Activated naive CD8-positive, alpha-beta T cell treated with anti-CD3 and anti-CD28 coated beads for 36 hours (primary cell): ENCODE measurements around the gene GLYR1. TPM values are rescaled to one million over a fixed set of nuclear protein-coding genes. Genes with fewer than 3 reads are reported as not detected.

Experiments used
- DNase-seq: peaks from one replicate; pipeline ENCODE4 v3.0.0; 2021
- H3K27ac Mint-ChIP-seq: one replicate; pipeline ENCODE4 v1.8.0; 2022; ENCODE audit warnings: mild to moderate bottlenecking, moderate library complexity, mixed read lengths
- H3K27me3 Mint-ChIP-seq: one replicate; pipeline ENCODE4 v1.8.0; 2022; ENCODE audit warnings: mild to moderate bottlenecking, mixed read lengths
- H3K36me3 Mint-ChIP-seq: one replicate; pipeline ENCODE4 v1.8.0; 2021; ENCODE audit warnings: mild to moderate bottlenecking, mixed read lengths
- H3K4me1 Mint-ChIP-seq: one replicate; pipeline ENCODE4 v1.8.0; 2021; ENCODE audit warnings: mixed read lengths
- H3K4me3 Mint-ChIP-seq: one replicate; pipeline ENCODE4 v1.8.0; 2022; ENCODE audit warnings: mild to moderate bottlenecking, moderate library complexity, mixed read lengths
- H3K9me3 Mint-ChIP-seq: one replicate; pipeline ENCODE4 v1.8.0; 2022; ENCODE audit warnings: mixed read lengths
- total RNA-seq, 2 experiments: library from RNA; stranded (reverse); gene quantifications; one replicate each; pipeline ENCODE4 v1.2.3, GENCODE V29; 2021

Gene GLYR1
- total RNA-seq, 2 experiments from 2014 or later = 89.4 to 90.0 TPM

GRCh38 chr16:4783951-4784336 lies 63.1 kb downstream of the GLYR1 start:
- Mint-ChIP-seq H3K27me3 (no peaks in the 10 kb centered on the region), H3K27ac (no peak overlapping the region), H3K36me3 (no peaks in the 10 kb centered on the region), H3K4me1 (no peaks in the 10 kb centered on the region), H3K9me3 (no peaks in the 10 kb centered on the region), H3K4me3 (no peak overlapping the region)
- no peak for DNase-seq

DNA sequence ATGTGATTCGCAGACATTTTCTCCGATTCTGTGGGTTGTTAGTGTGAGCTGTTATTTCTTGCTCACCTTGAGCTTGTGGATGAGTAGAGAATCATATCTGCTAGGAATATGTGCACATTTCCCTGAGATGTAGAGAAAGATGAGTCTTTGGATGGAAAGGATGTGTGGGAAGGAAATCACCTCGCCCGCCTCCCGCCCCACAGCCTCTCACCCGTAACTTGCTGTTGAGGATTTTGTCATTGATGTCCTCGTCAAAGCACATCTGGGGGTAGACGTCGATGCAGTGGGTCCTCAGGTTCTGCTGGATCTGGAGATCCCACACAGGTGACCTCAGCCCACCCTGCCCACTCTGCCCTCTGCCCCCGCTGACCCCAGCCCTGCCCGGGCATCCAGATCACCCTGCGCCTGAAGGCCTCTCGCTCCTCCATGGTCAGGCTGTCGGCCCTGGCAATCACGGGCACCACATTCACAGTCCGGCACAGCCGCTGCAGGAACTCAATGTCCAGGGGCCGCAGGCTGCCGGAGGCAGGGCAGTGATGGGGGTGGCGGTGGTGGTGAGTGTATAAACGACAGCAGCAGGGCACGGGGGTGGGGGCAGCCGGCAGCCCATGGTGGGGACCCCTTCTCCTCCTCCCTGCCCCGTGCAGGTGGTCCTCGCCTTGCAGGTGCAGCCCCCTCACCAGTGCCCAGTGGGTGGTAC lies 63.7 kb downstream of the GLYR1 start:
- Mint-ChIP-seq H3K36me3 (no peaks in the 10 kb centered on the region), H3K4me1 (no peaks in the 10 kb centered on the region), H3K9me3 (no peaks in the 10 kb centered on the region), H3K4me3 (no peak overlapping the region), H3K27ac (no peak overlapping the region), H3K27me3 (no peaks in the 10 kb centered on the region)
- DNase-seq = no peak

GRCh38 chr16:4780235-4780634 lies 66.9 kb downstream of the GLYR1 start:
- Mint-ChIP-seq H3K36me3 (no peaks in the 10 kb centered on the region), H3K27me3 (no peaks in the 10 kb centered on the region), H3K4me3 (no peak overlapping the region), H3K4me1 (no peaks in the 10 kb centered on the region), H3K9me3 (no peaks in the 10 kb centered on the region), H3K27ac (no peak overlapping the region)
- no peak for DNase-seq

DNA sequence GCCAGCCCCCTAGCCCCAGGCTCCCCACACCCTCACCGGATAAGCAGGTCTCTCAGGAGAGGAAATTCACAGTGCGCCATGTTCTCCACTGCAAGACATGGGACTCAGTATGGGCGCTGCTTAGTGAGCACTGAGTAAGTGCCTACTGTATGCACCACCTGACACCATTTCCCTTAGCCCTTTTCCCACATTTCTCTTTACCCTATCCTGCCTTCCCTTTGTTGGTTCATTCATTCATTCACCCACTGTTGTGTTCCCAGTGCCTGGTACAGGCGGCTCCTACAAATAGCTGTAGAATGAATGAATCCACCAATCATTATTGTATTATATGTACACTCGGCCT lies 69.1 kb downstream of the GLYR1 start:
- Mint-ChIP-seq H3K27ac (no peak overlapping the region), H3K27me3 (no peaks in the 10 kb centered on the region), H3K4me1 (no peaks in the 10 kb centered on the region), H3K36me3 (no peaks in the 10 kb centered on the region), H3K9me3 (no peaks in the 10 kb centered on the region), H3K4me3 (no peak overlapping the region)
- no peak for DNase-seq

DNA sequence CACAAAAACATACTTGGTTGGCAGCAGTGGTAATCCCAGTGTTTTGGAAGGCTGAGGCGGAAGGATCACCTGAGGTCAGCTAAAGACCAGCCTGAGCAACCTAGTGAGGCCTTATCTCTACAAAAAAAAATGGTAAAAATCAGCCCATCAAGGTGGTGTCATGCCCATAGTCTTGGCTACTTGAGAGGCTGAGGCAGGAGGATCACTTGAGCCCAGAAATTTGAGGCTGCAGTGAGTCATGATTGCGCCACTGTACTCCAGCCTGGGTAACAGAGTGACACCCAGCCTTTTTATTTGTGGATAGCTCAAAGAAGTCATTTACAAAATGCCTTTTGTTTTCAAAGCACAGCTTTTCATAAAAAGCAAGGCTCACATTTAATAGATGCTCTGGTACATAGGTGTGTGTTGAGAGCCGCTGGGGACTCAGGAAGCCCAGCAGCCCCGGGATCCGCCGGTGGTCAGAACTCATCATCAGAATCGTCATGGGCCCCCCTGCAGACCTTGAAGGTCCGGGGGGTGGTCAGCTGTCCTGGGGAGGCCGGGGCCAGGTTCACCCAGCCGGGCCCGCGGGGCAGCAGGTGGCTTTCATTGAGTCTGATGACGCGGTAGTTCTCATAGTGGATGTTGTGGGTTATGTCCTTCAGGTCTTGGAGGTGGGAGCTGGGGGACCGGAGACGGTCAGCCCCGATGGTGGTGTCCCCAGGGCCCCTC lies 69.6 kb downstream of the GLYR1 start:
- no peaks in the 10 kb centered on the region for H3K36me3 Mint-ChIP-seq
- H3K9me3 Mint-ChIP-seq = no peaks in the 10 kb centered on the region
- H3K27ac Mint-ChIP-seq = no peak overlapping the region
- no peak for DNase-seq
- no peaks in the 10 kb centered on the region for H3K27me3 Mint-ChIP-seq
- H3K4me1 Mint-ChIP-seq = no peaks in the 10 kb centered on the region
- H3K4me3 Mint-ChIP-seq = no peak overlapping the region

DNA sequence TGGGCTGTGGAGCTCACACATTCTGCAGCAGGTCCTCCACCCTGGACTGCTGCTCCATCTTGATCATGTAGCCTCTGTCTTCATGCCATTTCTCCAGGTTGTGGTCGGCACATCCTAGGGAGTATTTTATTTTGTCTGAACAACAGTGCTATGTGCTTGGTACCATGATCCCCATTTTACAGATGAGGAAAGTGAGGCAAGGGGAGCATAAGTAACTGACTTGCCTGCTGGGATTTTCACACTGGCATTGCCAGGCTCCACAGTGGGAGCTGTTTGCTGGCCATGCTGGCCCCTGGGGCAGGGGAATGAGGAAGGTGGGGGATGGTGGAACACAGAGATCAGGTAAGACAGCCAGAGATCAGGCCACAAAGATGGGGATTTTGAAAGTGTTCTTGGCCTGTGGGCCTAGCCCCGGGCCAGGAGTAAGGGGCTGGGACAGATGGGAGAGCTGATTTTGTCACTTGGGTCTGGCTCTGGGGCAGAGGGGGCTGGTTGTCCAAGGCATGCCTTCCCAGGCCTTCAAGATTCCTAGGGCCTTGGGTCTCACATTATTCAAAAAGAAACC lies 70.9 kb downstream of the GLYR1 start:
- Mint-ChIP-seq H3K4me1 (no peaks in the 10 kb centered on the region), H3K36me3 (no peaks in the 10 kb centered on the region), H3K27ac (no peak overlapping the region), H3K9me3 (no peaks in the 10 kb centered on the region), H3K4me3 (no peak overlapping the region), H3K27me3 (no peaks in the 10 kb centered on the region)
- DNase-seq = no peak

DNA sequence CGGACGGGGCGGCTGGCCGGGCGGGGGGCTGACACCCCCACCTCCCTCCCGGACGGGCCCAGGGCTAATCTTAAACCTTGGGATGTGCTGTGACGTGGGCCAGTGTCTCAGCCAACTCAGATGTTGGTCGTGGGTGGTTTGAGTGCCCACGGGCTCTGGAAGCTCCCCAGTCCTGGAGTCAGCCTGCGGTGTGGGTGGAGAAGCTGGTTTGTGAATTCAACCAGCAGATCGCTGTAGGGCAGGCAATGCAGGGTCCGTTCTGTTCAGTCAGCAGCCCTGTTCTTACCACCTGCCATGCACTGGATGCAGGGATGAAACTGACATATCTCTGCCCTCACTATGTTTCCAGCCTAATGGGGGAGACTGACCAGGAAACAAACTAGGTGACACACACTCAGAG lies 72.1 kb downstream of the GLYR1 start:
- H3K36me3 Mint-ChIP-seq = no peaks in the 10 kb centered on the region
- no peaks in the 10 kb centered on the region for H3K27me3 Mint-ChIP-seq
- H3K9me3 Mint-ChIP-seq = no peaks in the 10 kb centered on the region
- H3K4me1 Mint-ChIP-seq = no peaks in the 10 kb centered on the region
- no peak overlapping the region for H3K4me3 Mint-ChIP-seq
- no peak for DNase-seq
- no peak overlapping the region for H3K27ac Mint-ChIP-seq

DNA sequence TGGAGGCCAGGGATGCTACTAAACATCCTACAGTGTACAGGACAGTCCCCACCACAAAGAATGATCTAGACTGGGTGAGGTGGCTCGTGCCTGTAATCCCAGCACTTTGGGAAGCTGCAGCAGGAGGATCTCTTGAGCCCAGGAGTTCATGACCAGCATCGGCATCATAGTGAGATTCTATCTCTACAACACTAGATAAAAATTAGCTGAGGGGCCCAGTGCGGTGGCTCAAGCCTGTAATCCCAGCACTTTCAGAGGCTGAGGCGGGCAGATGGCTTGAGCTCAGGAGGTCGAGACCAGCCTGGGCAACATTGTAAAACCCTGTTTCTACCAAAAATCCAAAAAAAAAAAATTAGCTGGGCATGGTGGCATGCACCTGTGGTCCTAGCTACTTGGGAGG lies 74.7 kb downstream of the GLYR1 start:
- Mint-ChIP-seq H3K27ac (no peak overlapping the region), H3K4me3 (no peak overlapping the region), H3K9me3 (no peaks in the 10 kb centered on the region), H3K36me3 (no peaks in the 10 kb centered on the region), H3K4me1 (peaks cover 10% of the 10 kb centered on the region), H3K27me3 (no peaks in the 10 kb centered on the region)
- DNase-seq = no peak

- Mint-ChIP-seq H3K27ac (no peak overlapping the region), H3K4me1 (peaks cover 12% of the 10 kb centered on the region), H3K4me3 (no peak overlapping the region), H3K27me3 (no peaks in the 10 kb centered on the region), H3K9me3 (no peaks in the 10 kb centered on the region), H3K36me3 (no peaks in the 10 kb centered on the region)
- no peak for DNase-seq
Measured at GRCh38 chr16:4771646-4772045, 75.4 kb downstream of the GLYR1 start.

DNA sequence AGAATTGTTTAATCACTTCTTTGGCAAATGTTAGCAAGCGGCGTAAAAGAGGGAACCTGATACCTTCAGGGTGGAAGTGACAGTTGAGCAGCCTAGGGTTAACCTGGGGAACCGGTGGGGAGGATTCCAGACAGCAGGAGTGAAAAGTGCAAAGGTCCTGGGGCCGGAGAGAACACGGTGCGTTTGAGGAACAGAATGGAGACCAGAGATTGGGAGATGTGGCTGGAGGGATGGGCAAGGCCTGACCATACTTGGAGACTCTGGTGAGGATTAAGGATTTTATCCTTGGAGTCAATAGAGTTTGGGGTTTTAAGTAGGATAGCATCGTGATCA lies 77.8 kb downstream of the GLYR1 start:
- Mint-ChIP-seq H3K27me3 (no peaks in the 10 kb centered on the region), H3K4me1 (peaks cover 19% of the 10 kb centered on the region), H3K9me3 (no peaks in the 10 kb centered on the region), H3K27ac (no peak overlapping the region), H3K36me3 (no peaks in the 10 kb centered on the region), H3K4me3 (no peak overlapping the region)
- DNase-seq = no peak

DNA sequence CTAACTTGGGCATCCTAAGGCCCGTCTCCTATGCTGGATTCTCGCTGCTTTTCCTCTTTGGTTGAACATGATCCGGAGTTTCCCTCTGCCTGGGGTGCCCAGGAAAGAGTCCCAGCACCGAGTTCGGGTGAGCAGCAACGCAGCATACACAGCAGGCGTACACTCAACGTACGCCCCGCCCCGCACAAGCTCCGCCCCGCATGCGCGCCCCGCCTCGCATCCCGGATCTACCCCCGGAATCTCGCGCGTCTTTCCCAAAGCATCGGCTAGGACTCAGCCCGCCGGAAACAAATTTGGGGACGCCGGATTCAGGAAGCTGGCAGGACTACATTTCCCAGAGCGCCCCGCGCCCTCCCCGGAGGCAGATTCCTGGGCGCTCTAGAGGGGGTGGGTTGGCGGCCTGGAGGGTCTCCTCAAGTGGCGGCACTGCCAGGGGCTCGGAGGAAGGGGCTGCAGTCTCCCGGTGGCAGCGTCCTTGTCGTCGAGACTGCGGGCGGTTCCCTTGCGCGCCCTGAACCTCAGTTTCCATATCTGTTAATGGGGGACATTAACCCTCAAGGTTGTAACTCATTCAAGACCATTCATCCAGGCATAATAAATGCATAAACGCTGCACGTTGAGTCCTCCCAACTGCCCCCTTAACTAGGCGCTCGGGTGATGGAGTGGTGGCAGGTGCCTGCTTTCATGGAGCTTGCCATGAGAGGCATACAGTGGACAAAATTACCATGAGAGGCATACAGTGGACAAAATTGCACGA lies 78.4 kb downstream of the GLYR1 start:
- DNase-seq = peak; percentile 90
- no peaks in the 10 kb centered on the region for H3K9me3 Mint-ChIP-seq
- peaks cover 19% of the 10 kb centered on the region for H3K4me1 Mint-ChIP-seq

GRCh38 chr16:4767872-4768548 lies 79.1 kb downstream of the GLYR1 start:
- H3K9me3 Mint-ChIP-seq = no peaks in the 10 kb centered on the region
- no peaks in the 10 kb centered on the region for H3K27me3 Mint-ChIP-seq
- H3K4me1 Mint-ChIP-seq = peaks cover 19% of the 10 kb centered on the region
- H3K36me3 Mint-ChIP-seq = no peaks in the 10 kb centered on the region
- peak overlapping the region; percentile 87 for H3K4me3 Mint-ChIP-seq
- no peak for DNase-seq
- H3K27ac Mint-ChIP-seq = peak overlapping the region; percentile 90

More for the DNA sequence above, 78.4 kb downstream of the GLYR1 start:
- peak overlapping the region; percentile 90 for H3K27ac Mint-ChIP-seq
- peak overlapping the region; percentile 87 for H3K4me3 Mint-ChIP-seq
- H3K27me3 Mint-ChIP-seq = no peaks in the 10 kb centered on the region
- H3K36me3 Mint-ChIP-seq = no peaks in the 10 kb centered on the region

- no peaks in the 10 kb centered on the region for H3K27me3 Mint-ChIP-seq
- peaks cover 19% of the 10 kb centered on the region for H3K4me1 Mint-ChIP-seq
- peak within 1 kb of the TSS; percentile 90 for H3K27ac Mint-ChIP-seq
- peak within 1 kb of the TSS; percentile 87 for H3K4me3 Mint-ChIP-seq
- H3K36me3 Mint-ChIP-seq = no peaks in the 10 kb centered on the region
- DNase-seq = peak; percentile 93
- no peaks in the 10 kb centered on the region for H3K9me3 Mint-ChIP-seq
Measured at GRCh38 chr16:4766875-4767628, 80.0 kb downstream of the GLYR1 start, which contains the start of gene ZNF500. Gene ZNF500, minus strand, starts transcription at chr16:4767162. Its CDS starts 1,184 bp downstream, at chr16:4765978.
